ENCODE measurements around the gene AQP10.
"Not testable (repeated sequence)": the region's sequence is repeated elsewhere in the genome, so short reads cannot be mapped to it uniquely, and the experiment has no call there.

Gene AQP10

GRCh38 chr1:154313066-154313356, 7.9 kb upstream of the AQP10 start:
- DNase-seq (ENCODE audit: extremely low read depth, low read depth) = no peak
- TF ChIP-seq CTCF (IDR thresholded peaks at IDR 0.05; ENCODE audit: low read depth, low read length, missing control alignments) = no peak
- no peak overlapping the region for H3K4me3 ChIP-seq (replicated peaks; ENCODE audit: low read depth, low read length)

GRCh38 chr1:154314226-154314625, 6.7 kb upstream of the AQP10 start:
- H3K4me3 ChIP-seq (replicated peaks; ENCODE audit: low read depth, low read length); DNase-seq (ENCODE audit: extremely low read depth, low read depth): not testable (repeated sequence)

GRCh38 chr1:154316704-154317103, 4.2 kb upstream of the AQP10 start:
- no peak for TF ChIP-seq CTCF (IDR thresholded peaks at IDR 0.05; ENCODE audit: low read depth, low read length, missing control alignments)
- DNase-seq (ENCODE audit: extremely low read depth, low read depth) = no peak
- no peak overlapping the region for H3K4me3 ChIP-seq (replicated peaks; ENCODE audit: low read depth, low read length)

- H3K4me3 ChIP-seq (replicated peaks; ENCODE audit: low read depth, low read length) = no peak overlapping the region
- DNase-seq (ENCODE audit: extremely low read depth, low read depth) = no peak
- no peak for TF ChIP-seq CTCF (IDR thresholded peaks at IDR 0.05; ENCODE audit: low read depth, low read length, missing control alignments)
Observed at GRCh38 chr1:154318386-154318785, 2.5 kb upstream of the AQP10 start.

- not testable (repeated sequence) for DNase-seq (ENCODE audit: extremely low read depth, low read depth); H3K4me3 ChIP-seq (replicated peaks; ENCODE audit: low read depth, low read length)
Observed at GRCh38 chr1:154321609-154321934, 679 bp downstream of the AQP10 start.

- DNase-seq (ENCODE audit: extremely low read depth, low read depth) = no peak
- no peak overlapping the region for H3K4me3 ChIP-seq (replicated peaks; ENCODE audit: low read depth, low read length)
- TF ChIP-seq CTCF (IDR thresholded peaks at IDR 0.05; ENCODE audit: low read depth, low read length, missing control alignments) = no peak
Observed at GRCh38 chr1:154323493-154323892, 2.6 kb downstream of the AQP10 start.

- no peak for DNase-seq (ENCODE audit: extremely low read depth, low read depth)
- H3K4me3 ChIP-seq (replicated peaks; ENCODE audit: low read depth, low read length) = peak overlapping the region; percentile 86
- no peak for TF ChIP-seq CTCF (IDR thresholded peaks at IDR 0.05; ENCODE audit: low read depth, low read length, missing control alignments)
Observed at GRCh38 chr1:154324241-154324640, 3.3 kb downstream of the AQP10 start.

- DNase-seq (ENCODE audit: extremely low read depth, low read depth) = peak; percentile 32
- TF ChIP-seq CTCF (IDR thresholded peaks at IDR 0.05; ENCODE audit: low read depth, low read length, missing control alignments) = peak; percentile 93
- peak within 1 kb of the TSS; percentile 86 for H3K4me3 ChIP-seq (replicated peaks; ENCODE audit: low read depth, low read length)
Observed at GRCh38 chr1:154324669-154325582, 4.0 kb downstream of the AQP10 start, which contains the start of gene ATP8B2. ATP8B2 (plus strand) TSS chr1:154325525; CDS start chr1:154328142, 2,617 bp downstream.

Measured in HFF-Myc (cell line).